ENCODE results near the gene DLG5.

Gene DLG5, protein sequence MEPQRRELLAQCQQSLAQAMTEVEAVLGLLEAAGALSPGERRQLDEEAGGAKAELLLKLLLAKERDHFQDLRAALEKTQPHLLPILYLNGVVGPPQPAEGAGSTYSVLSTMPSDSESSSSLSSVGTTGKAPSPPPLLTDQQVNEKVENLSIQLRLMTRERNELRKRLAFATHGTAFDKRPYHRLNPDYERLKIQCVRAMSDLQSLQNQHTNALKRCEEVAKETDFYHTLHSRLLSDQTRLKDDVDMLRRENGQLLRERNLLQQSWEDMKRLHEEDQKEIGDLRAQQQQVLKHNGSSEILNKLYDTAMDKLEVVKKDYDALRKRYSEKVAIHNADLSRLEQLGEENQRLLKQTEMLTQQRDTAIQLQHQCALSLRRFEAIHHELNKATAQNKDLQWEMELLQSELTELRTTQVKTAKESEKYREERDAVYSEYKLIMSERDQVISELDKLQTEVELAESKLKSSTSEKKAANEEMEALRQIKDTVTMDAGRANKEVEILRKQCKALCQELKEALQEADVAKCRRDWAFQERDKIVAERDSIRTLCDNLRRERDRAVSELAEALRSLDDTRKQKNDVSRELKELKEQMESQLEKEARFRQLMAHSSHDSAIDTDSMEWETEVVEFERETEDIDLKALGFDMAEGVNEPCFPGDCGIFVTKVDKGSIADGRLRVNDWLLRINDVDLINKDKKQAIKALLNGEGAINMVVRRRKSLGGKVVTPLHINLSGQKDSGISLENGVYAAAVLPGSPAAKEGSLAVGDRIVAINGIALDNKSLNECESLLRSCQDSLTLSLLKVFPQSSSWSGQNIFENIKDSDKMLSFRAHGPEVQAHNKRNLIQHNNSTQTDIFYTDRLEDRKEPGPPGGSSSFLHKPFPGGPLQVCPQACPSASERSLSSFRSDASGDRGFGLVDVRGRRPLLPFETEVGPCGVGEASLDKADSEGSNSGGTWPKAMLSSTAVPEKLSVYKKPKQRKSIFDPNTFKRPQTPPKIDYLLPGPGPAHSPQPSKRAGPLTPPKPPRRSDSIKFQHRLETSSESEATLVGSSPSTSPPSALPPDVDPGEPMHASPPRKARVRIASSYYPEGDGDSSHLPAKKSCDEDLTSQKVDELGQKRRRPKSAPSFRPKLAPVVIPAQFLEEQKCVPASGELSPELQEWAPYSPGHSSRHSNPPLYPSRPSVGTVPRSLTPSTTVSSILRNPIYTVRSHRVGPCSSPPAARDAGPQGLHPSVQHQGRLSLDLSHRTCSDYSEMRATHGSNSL (N-terminal part only)

DNA sequence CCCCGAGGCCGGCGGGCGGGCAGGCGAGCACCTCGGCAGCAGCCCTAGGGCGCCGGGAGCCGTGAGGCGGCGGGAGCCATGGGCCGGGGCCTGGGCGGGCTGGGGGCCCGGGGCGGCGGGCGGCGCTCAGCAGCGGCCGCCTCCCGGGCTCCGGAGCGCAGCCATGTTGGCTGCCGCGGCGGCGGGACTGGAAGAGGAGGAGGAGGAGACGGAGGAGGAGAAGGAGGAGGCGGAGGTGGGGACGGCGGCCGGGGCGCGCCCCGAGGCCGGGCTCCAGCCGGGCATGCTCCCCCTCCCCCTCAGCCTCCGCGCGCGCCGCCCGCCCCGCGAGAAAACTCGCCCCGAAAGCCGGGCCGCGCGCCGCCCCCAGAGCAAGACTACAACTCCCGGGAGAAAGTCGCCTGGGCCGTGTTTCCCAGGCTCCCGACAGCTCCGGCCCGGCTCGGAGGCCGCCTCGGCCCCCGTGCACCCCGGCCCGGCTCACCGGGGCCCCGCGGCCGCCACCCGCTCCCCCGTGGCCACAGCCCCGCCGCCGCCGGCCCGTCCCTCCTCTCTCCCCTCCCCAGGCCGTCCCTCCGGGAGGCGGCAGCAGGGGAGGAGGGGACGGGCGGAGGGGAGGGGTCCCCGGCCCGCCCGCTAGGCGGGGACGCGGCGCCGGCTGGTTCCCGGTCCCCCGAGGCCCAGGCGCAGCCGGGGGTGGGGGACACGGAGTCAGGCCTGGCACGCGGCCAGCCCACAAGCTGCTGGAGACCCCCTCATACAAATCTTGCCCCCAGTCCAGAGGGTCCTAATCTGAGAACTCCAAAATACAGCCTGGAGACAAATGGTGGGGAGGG, at the start of gene DLG5:
Gene DLG5, minus strand, starts transcription at position 190 of the 836 bp plus-strand sequence. CDS start 235 bp downstream, outside the sequence.
- no peaks in the 10 kb centered on the region for H3K9me3 ChIP-seq (ENCODE audit: insufficient read depth, low read length)
- no peaks in the 10 kb centered on the region for H3K36me3 ChIP-seq (replicated peaks; ENCODE audit: low read depth, low read length)
- no peaks in the 10 kb centered on the region for H4K20me1 ChIP-seq (ENCODE audit: insufficient read depth, low read length)
- no peak within 1 kb of the TSS for H2AFZ ChIP-seq (ENCODE audit: low read depth, low read length)
- H3K4me2 ChIP-seq (ENCODE audit: low read length), result peak within 1 kb of the TSS; percentile 62
- no peaks in the 10 kb centered on the region for H3K79me2 ChIP-seq (ENCODE audit: low read length)
- no peak within 1 kb of the TSS for H3K27ac ChIP-seq (ENCODE audit: low read length)
- H3K4me3 ChIP-seq (ENCODE audit: low read length), result peak within 1 kb of the TSS; percentile 79
- peak within 1 kb of the TSS; percentile 48; the same call in 1 of the 2 replicates for H3K9ac ChIP-seq (ENCODE audit: low read length)
- peaks cover 16% of the 10 kb centered on the region for H3K27me3 ChIP-seq (ENCODE audit: low read depth, low read length)
- TF ChIP-seq, protein P1, sequence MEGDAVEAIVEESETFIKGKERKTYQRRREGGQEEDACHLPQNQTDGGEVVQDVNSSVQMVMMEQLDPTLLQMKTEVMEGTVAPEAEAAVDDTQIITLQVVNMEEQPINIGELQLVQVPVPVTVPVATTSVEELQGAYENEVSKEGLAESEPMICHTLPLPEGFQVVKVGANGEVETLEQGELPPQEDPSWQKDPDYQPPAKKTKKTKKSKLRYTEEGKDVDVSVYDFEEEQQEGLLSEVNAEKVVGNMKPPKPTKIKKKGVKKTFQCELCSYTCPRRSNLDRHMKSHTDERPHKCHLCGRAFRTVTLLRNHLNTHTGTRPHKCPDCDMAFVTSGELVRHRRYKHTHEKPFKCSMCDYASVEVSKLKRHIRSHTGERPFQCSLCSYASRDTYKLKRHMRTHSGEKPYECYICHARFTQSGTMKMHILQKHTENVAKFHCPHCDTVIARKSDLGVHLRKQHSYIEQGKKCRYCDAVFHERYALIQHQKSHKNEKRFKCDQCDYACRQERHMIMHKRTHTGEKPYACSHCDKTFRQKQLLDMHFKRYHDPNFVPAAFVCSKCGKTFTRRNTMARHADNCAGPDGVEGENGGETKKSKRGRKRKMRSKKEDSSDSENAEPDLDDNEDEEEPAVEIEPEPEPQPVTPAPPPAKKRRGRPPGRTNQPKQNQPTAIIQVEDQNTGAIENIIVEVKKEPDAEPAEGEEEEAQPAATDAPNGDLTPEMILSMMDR (IDR thresholded peaks at IDR 0.05; ENCODE audit: low read depth, low read length), result no peak
- TF ChIP-seq EZH2phosphoT487 (IDR thresholded peaks at IDR 0.05; ENCODE audit: low read depth), result no peak
- peaks cover 6% of the 10 kb centered on the region; the same call in 1 of the 2 replicates for H3K4me1 ChIP-seq (ENCODE audit: low read length)

DNA sequence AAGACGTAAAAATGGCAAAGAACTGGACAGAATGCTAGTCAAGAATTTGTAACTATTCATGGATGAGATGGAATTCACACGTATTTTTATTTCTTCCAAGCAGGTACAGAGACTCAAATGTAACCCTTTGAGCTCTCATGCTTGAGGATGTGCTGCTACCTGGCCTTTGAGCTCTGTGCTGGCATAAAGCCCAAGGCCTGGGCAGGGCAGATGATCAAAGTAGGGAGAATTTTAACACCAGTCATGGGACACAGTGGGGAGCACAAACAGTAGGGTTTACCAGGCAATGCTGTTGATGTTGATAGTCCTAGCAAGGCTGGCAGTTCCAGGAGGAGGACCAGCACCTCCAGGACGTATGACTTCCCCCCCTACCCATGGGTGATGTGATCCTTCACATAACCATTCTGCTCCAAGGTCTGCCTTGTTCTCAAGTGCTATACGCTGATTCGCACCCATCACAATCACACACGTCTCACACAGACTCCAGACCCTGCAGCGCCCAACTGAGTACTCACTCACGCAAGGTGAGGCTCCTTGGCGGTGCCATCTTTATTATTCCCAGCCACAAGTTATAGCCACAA, 48.6 kb upstream of the DLG5 start:
- peaks cover 4% of the 10 kb centered on the region for H3K36me3 ChIP-seq (replicated peaks; ENCODE audit: low read depth, low read length)
- H4K20me1 ChIP-seq (ENCODE audit: insufficient read depth, low read length), result no peaks in the 10 kb centered on the region
- H3K27ac ChIP-seq (ENCODE audit: low read length), result no peak overlapping the region

DNA sequence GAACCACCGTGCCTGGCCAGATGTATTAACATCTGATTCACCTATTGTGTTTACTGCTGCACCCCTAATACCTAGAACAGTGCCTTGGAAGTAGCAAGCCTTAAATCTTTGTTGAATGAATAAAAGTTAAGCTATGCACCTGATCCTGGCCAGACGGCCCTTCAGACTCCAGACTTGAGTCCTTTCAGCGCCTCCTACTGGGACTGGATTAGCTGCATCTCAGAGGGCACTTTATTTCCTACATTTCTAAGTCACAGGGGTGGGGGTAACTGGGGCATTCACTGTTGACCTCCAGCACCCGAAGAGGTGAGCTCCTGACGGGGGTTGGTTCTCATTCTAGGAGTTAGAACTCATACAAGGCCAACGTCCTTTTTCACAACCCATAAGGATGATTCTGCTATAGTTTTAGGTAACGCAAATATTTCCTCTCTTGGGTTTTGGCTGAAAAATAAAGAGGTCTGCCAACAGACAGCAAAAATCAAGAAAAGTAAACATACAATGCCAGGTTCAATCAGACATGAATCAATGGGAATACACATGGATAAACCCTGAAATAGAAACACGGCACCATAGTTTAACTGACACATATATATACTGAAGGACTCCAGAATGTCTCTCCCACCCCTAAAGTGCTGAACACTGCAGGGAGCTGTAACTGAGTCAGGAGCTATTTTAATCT, 48.0 kb upstream of the DLG5 start:
- no peaks in the 10 kb centered on the region for H3K79me2 ChIP-seq (ENCODE audit: low read length)
- TF ChIP-seq, protein P1 (IDR thresholded peaks at IDR 0.05; ENCODE audit: low read depth, low read length), result peak; percentile 9; the same call in 1 of the 2 replicates
- TF ChIP-seq EZH2phosphoT487 (IDR thresholded peaks at IDR 0.05; ENCODE audit: low read depth), result no peak
- no peak overlapping the region for H3K4me3 ChIP-seq (ENCODE audit: low read length)
- H3K36me3 ChIP-seq (replicated peaks; ENCODE audit: low read depth, low read length), result peaks cover 3% of the 10 kb centered on the region
- no peak overlapping the region for H2AFZ ChIP-seq (ENCODE audit: low read depth, low read length)
- H4K20me1 ChIP-seq (ENCODE audit: insufficient read depth, low read length), result no peaks in the 10 kb centered on the region
- no peaks in the 10 kb centered on the region for H3K9me3 ChIP-seq (ENCODE audit: insufficient read depth, low read length)
- no peaks in the 10 kb centered on the region; the same call in 1 of the 2 replicates for H3K4me1 ChIP-seq (ENCODE audit: low read length)
- no peak overlapping the region for H3K4me2 ChIP-seq (ENCODE audit: low read length)
- no peaks in the 10 kb centered on the region for H3K27me3 ChIP-seq (ENCODE audit: low read depth, low read length)
- no peak overlapping the region for H3K27ac ChIP-seq (ENCODE audit: low read length)
- H3K9ac ChIP-seq (ENCODE audit: low read length), result no peak overlapping the region

More for the DNA sequence above, 48.6 kb upstream of the DLG5 start:
- Histone ChIP-seq H2AFZ (ENCODE audit: low read depth, low read length) (no peak overlapping the region), H3K79me2 (ENCODE audit: low read length) (no peaks in the 10 kb centered on the region), H3K9me3 (ENCODE audit: insufficient read depth, low read length) (no peaks in the 10 kb centered on the region), H3K9ac (ENCODE audit: low read length) (no peak overlapping the region), H3K4me2 (ENCODE audit: low read length) (no peak overlapping the region), H3K4me3 (ENCODE audit: low read length) (no peak overlapping the region), H3K27me3 (ENCODE audit: low read depth, low read length) (no peaks in the 10 kb centered on the region), H3K4me1 (ENCODE audit: low read length) (no peaks in the 10 kb centered on the region; the same call in 1 of the 2 replicates)
- TF ChIP-seq EZH2phosphoT487 (IDR thresholded peaks at IDR 0.05; ENCODE audit: low read depth), result no peak
- TF ChIP-seq, protein P1 (IDR thresholded peaks at IDR 0.05; ENCODE audit: low read depth, low read length), result no peak

All from OCI-LY3 (cell line).